SK-MEL-5 (cell line): ENCODE data around the gene ZNF646. TPM values are rescaled to one million over a fixed set of nuclear protein-coding genes. Genes with fewer than 3 reads are reported as not detected.

Source experiments
- DNase-seq: peaks from one replicate; pipeline ENCODE4 v3.0.0-alpha.2; 2016; ENCODE audit warnings: low read depth, low spot score
- in situ Hi-C: cut with HindIII; loops from 2 replicates; pipeline ENCODE4 v1.10.0; 2016; ENCODE audit warnings: low sequenced_read_pairs, high pct_unique_total_duplicates, low pct_unique_long_range_greater_than_20kb
- total RNA-seq: library from RNA; depleted of rRNA; stranded (reverse); fragments of >200 nt; shearing (Covaris generic); gene quantifications from 2 replicates; pipeline ENCODE4 v1.2.3, GENCODE V29; 2014

The ZNF646 gene
- total RNA-seq, 1 experiment from 2014 or later = 9.0 TPM

DNA sequence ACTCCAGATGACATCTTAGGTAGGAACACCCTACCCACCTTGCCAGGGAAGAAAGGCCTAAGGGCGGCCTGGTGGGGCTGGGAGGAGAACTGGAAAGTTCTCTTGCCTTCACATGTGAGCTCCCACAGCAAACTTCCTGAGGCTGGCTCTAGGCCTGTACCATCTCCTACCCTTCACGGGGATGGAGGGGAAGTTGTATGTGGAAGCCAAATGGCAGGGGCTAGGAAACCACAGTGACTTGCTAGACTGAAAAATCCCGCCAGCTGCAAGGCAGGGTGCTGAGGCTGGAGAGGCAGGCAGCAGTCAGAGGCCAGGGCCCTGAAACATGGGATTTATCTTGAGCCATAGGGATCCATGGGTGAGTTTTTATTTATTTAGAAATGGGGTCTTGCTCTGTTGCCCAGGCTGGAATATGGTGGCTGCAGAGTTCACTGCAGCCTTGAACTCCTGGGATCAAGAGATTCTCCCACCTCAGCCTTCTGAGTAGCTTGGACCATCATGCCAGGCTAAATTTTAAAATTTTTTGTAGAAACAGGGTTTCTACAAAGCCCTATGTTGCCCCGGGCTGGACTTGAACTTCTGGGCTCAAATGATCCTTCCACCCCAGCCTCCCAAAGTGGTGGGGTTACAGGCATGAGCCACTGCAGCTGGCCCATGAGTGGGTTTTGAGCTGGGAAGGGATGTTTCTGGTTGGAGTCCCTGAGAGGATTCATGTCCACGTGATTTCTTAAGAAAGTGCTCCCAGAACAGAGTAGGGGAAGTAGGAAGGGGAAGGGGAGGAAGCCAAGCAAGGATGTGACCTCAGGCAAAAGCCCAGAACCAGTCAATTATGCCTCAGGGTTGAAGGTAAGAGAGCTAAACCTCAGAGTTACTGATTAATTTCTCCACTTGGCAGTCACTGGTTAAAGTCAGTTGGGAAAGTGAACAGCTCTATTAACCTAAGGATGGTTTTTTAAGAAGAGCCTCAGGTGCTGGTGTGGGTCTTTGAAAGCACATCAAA lies 39.2 kb downstream of the ZNF646 start:
- in situ Hi-C loops = no loop called here
- DNase-seq = no peak

DNA sequence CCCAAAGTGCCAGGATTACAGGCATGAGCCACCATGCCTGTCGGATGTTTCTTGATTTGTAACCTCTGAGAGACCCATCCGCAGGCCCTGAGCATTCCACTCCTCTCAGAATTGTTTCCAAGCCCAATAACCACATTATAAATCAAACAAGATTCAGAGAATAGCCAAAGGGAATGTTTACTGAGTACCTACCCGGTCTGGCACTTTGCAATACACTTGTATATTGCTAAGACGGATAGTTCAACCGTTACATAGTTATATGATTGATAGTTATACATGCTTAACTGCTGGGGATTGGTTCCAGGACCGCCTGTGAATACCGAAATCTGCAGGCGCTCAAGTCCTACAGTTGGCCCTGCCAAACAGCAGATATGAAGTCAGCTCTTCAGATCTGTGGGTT lies 40.2 kb downstream of the ZNF646 start:
- DNase-seq = no peak
- in situ Hi-C loops = no loop called here

DNA sequence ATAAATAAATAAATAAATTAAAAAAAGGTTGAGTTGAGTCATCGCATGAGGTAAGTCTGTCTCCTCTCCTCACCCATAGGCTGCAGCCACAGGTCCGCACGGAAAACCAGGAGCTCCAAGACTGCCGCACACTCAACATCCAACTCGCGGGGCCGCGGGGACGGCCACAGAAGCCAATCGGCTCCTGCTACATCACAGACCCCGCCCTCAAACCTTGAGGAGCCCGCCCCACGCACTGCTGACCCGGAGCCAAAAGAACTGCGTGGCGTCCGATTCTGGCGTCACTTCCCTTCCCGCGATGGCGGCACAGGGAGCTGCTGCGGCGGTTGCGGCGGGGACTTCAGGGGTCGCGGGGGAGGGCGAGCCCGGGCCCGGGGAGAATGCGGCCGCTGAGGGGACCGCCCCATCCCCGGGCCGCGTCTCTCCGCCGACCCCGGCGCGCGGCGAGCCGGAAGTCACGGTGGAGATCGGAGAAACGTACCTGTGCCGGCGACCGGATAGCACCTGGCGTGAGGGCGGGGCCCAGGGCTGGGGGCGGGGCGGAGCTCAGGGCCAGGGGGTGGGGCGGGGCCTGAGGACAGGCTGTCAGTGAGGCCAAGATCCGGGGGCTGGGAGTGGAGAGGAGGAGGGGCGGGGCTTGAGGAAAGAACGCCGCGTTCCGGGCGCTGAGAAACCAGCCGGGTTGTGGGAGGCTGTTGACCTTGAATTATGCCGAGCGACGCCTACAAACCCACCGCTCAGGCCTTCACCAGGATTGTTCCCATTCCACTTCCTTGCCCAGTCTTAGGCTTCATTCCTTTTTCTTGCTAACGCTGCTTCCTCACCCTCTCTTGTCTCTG lies 43.4 kb downstream of the ZNF646 start, which contains the start of gene KAT8:
Gene KAT8, plus strand, starts transcription at position 281 of the 839 bp plus-strand sequence. Its CDS starts 18 bp downstream, at position 299.
- in situ Hi-C loops = no loop called here
- peak; percentile 98 for DNase-seq

DNA sequence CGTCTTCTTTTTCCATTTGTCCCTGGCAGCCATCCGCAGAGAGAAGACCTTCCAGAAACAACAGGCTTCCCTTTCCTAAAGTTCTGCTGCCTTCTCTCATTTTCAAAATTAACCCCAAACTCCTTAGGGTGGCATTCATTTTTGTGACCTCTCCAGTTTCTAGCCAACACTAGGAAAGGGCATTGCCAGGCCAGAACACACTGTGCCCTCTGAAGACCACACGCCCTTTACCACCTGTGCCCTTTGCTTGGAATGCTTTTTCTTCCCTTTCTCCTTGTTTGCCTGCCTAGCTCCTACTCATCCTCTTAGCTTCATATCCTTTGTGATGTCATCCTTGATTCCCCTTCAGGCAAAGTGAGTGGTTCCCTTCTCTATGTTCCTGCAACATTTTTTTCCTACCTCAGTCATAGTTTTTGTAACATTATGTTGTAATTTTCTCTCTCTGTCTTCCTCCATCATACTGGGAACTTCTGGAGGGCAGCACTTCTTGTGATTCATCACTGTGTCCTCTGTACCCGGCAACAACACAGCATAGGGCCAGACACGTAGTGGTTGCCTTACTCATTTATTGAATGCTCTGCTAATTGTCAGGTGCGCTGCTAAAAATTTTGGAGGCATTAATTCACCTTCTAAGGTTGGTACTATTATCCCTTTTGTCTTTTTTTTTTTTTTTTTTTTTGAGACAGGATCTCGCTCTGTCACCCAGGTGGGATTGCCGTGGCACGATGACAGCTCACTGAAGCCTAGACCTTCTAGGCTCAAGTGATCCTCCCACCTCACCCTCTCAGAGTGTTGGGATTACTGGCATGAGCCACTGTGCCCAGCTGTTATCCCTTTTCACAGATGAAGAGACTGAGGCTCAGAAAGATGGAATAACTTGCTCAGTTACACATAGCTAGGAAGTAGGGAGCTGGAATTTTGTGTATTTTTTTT lies 44.3 kb downstream of the ZNF646 start:
- no peak for DNase-seq
- in situ Hi-C loops = no loop called here

DNA sequence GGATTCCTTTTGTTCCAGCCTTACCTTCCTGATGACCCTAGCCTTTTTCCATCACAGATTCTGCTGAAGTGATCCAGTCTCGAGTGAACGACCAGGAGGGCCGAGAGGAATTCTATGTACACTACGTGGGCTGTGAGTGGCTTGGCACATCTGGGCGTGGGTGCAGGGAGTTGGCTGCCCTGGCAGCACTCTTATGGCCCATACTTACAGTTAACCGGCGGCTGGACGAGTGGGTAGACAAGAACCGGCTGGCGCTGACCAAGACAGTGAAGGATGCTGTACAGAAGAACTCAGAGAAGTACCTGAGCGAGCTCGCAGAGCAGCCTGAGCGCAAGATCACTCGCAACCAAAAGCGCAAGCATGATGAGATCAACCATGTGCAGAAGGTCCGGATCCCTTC lies 45.9 kb downstream of the ZNF646 start:
- no peak for DNase-seq
- in situ Hi-C loops = no loop called here

DNA sequence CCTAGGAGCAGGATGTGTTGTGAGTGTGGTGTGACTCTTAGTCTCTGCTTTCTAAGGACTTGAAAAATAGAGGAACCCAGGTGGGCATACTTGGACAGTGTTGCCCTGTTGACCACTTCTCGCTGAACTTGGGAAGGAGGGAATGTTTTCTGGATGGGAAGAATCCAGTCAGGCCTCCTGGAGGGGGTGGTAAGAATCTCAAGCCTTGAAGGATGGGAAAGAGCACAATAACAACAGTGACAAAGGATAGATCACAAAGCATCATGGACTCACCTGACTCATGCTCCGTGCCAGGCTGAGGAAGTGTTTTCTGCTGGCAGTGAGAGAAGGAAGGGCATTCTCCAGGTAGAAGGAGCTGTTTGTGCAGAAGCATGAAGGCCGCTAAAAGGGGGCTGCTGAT lies 51.6 kb downstream of the ZNF646 start:
- in situ Hi-C loops = no loop called here
- no peak for DNase-seq

DNA sequence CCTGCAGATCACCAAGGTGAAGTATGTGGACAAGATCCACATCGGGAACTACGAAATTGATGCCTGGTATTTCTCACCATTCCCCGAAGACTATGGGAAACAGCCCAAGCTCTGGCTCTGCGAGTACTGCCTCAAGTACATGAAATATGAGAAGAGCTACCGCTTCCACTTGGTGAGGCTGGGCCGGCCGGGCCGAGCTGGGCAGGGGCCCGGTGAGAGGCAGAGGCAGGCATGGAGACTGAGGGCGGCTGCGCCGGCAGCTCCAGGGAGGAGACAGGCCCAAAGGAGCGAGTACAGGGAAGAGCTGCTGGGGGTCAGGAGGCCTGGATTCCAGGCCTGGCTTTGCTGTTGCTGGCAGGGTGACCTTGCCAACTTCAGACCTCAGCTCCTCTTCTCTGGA lies 53.0 kb downstream of the ZNF646 start:
- DNase-seq = no peak
- in situ Hi-C loops = no loop called here

DNA sequence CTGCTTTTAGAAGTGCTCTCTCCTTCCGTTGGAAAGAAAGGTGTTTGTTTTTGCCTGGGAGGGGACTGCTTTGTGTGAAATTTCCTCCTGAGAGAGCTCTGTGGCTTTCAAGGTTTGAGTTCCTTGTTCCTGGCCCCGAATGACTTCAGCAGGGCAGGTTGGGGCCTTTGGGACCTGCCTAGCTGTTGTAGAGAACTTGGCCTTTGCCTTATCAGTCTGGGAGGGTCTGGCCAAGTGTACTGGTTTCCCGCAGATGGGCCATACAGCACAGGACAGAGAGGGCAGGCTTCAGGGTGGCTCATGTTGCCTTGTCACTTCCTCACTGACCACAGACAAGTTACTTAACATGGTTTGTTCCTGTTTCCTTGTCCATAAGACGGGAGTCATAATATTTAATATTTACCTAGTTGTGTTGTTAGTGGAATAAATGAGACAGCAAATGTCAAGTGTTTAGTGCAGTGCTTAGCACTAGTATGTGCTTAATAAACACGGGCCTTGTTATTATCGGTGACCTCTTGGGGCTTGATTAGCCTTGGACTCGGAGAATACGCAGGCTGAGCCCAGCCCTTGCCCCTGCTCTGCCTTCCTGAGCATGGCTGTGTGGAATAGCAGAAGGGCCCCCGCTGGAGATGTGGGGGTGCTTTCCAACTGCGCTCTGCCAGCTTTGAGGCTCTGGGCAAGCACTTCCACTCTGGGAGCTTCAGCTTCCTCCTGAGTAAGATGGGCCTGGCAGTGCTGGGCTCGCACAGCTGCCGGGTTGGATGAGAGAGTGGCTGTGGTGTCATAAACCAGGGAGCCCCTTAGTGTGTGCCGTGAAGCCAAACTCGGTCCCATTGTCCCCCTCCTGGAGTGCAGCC lies 54.7 kb downstream of the ZNF646 start:
- in situ Hi-C loops = no loop called here
- DNase-seq = no peak

DNA sequence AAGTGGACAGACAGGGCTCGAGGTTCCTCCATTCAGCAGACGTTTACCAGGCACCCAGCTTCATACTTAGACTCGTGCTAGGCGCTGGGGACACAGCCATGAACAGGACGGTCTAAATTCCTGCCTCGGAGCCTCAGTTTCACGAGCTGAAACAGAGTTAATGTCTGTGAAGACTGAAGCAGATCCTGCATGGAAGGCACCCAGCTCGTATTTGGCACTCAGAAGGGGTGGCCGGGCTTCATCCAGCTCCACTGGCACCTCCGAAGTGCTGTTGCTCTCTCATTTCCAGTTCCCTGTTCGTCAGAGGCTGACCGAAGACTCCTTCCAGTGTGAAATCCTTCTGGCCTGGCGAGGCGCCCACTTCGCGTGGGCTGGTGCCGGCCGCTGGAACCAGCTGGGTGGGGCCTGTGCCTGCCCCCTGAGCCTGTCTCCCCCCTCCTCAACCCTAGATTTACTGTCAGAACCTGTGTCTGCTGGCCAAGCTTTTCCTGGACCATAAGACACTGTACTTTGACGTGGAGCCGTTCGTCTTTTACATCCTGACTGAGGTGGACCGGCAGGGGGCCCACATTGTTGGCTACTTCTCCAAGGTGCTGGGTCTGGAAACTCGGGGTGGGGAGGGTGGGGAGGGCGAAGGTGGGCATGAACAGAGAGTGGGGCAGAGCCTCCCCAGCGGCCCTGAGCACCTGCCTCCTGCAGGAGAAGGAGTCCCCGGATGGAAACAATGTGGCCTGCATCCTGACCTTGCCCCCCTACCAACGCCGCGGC lies 55.5 kb downstream of the ZNF646 start:
- in situ Hi-C loops = no loop called here
- DNase-seq = no peak

DNA sequence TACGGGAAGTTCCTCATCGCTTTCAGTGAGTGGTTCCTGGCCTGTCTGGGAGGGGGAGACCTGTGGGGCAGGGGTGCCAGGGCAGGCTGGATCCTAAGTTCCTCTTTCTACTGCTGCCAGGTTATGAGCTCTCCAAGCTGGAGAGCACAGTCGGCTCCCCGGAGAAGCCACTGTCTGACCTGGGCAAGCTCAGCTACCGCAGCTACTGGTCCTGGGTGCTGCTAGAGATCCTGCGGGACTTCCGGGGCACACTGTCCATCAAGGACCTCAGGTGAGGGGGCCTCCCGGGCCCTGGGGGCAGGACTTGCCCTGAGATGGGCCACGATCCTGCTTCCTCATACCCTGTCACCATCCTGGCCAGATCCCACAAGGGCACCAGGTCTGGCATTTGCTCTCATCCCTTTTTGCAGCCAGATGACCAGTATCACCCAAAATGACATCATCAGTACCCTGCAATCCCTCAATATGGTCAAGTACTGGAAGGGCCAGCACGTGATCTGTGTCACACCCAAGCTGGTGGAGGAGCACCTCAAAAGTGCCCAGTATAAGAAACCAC lies 56.2 kb downstream of the ZNF646 start:
- in situ Hi-C loops = no loop called here
- no peak for DNase-seq

DNA sequence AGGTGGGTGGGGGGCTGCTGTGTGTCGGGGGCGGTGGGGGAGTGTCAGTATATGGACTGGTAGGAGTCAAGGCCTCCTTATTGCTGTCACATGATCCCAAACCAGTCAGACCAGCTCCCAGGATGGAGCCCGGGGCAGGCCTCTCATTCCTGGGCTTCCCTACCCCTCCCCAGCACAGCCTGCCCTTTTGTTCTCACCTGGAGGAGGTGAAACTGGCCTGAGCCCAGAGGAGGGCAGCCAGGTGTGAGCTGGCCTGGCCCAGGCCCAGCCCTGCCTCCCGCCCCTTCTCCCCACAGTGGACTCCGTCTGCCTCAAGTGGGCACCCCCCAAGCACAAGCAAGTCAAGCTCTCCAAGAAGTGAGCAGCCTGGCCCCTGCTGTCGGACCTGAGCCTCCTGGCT lies 56.7 kb downstream of the ZNF646 start:
- DNase-seq = no peak
- in situ Hi-C loops = no loop called here

DNA sequence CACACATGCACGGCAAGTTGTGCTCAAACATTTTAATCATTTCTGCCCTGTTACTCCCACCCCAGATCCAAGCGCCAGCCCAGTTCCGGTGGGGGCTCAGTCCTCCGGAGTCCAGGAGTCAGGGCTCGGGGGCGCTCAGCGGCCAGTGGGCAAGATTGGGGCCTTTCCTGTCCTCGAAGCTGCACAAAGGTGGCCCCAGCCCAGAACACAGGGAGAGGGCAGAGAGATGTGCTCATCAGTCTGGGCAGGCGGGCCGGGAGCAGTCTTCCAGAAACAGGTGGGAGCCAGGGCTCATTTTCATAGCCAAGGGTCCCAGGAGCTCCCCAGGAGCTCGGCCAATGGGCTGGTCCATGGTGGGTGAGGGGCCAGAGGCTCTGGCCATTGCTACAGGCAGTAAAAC lies 57.2 kb downstream of the ZNF646 start:
- no peak for DNase-seq
- in situ Hi-C loops = no loop called here

DNA sequence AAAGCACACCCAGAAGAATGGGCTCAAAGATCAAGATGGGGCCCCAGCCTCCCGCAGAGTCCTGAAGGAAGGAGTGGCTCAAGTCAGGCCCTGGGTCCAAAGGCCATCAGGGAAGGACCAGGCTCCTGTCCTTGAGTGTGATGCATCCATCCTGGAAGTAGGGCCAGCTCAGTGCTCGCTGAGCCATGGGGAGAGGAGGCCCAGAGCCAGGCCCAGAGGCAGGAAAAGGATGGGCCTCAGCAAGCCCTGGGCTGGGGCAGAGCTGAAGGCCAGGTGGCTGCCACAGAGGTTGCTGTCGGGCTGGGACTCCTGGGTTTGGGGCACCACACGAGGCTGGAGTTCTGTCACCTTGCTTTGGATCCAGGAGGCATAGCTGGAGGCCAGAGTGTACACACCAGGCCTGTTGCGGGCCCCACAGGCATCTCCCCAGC lies 57.6 kb downstream of the ZNF646 start:
- in situ Hi-C loops = no loop called here
- DNase-seq = no peak

DNA sequence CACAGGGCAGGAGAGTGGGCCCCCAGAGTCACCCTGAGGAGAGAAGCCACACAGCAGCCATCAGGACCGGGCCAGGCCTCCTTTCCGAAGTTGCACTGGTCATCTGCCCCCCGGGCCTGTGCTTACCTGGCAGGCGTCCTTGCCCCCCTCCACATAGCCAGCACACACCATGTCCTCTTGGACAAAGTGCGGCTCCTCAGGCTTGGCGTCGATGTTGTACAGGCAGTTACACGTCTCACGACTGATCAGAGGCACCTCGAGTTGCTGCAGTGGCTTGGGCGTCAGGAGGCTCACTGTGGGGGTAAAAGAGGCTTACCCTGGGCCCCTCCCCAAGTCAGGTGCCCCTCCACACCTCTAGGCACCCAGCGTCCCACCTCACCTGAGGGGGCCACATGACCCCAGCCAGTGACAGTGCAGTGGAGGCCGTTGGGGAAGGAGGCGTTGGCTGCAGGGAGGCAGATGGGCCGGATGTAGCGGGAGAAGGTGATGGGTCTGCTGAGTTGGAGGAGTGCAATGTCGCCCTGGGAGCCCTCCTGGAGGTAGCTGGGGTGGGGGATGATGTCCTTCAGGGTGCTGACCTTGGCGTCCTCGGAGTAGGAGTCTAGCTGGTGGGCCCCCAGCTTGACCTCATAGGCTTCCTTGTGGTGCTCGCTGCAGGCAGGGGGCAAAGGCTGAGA lies 58.2 kb downstream of the ZNF646 start:
- in situ Hi-C loops = no loop called here
- DNase-seq = no peak

DNA sequence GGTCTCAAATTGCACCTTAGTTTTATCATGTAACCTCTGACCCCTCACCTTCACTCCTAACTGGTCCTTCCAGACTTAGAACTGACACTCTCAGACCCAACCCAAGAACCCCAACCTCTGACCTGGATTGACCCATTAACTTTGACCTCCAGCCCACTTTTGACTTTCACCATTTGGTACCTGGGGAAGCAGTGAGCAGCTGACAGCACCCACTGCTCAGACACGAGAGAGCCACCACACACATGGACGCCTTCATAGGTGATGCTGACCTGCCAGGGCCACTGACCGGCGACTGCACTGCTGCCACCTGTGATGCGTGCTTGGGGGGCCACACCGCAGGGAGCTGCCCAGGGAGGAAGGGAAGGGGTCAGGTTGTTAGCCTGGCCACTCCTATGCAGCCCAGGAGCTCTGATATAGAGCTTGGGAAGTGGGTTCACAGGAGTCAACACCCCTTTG lies 58.9 kb downstream of the ZNF646 start:
- DNase-seq = no peak
- in situ Hi-C loops = no loop called here
